HG03135 (cell line): ENCODE results near the gene ABCB11.

Source experiments
- ATAC-seq: cut with Tn5 transposase; IDR thresholded peaks from one replicate; pipeline ENCODE4 v1.9.1; 2021; ENCODE audit warnings: mild to moderate bottlenecking, moderate library complexity; ENCODE audit not compliant: unreplicated experiment

Gene ABCB11

DNA sequence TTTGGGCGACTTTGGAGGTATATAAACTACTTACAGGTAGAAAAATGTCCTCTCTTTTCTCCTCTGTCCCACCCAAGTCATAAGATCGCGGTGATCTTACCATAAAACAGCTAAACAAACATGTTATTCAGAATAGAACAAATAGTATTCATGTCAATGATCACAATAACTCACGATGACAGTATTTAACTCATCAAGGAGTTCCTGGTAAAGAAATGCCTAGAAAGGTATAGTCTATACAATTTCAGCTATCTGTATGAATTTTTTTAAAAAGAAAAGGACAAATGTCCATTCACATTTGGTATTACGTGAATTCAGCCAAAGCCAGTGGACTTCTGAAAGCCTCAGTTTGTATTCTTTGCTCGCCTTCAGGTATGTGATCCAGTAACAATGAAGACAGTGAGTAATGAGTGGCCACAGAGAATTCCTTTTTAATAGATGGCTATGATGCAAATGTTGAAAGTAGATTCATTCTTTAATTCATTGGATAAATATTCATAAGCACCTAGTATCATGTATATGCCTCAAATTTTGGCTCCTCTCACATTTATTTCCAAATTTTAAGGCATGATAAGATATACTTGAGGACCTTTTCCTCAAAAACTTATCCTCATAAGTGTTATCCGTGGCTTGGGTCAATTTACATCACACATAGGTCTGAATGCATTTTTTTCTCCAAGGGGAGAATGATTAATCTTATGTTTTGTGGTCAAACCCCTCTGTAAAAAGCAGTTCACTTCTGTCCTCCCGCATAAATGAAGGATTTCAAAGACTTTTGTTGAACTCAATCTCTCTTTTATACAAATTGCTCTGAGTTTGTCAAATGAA, 20.3 kb downstream of the ABCB11 start:
- ATAC-seq: no peak

DNA sequence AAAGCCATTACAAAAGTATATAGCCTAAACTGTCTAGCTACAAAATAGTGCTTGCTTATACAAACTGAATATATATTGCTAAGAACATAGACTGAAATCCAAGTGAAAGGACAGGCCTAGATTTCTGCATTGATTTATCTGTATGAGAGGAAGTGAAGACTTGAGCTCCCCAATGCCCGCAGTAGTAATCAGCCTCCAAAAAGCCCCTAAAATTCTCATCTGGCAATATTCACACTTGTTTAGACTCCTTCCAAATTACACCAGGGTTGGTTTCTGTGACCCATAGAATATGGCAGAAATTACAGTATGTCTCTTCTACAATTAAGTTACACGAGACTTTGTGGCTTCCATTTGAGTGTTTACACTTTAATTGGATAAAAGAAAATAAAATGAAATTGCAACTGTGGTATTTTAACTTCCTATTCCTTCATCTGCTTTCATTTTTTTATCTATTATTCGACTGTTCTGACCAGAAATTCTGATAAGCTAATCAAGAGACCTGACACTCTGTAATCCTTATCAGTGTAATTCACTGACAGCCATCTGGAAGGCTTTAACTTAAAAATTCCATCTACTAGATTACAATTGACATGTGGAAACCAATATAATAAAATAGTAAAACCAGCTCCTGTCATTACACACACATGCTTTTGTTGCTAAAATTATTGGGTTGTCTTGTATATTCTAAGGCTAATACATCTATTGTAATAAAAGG, 21.1 kb downstream of the ABCB11 start:
- no peak for ATAC-seq

- no peak for ATAC-seq
These were observed 23.2 kb downstream of the ABCB11 start for GRCh38 chr2:169007941-169008340.

DNA sequence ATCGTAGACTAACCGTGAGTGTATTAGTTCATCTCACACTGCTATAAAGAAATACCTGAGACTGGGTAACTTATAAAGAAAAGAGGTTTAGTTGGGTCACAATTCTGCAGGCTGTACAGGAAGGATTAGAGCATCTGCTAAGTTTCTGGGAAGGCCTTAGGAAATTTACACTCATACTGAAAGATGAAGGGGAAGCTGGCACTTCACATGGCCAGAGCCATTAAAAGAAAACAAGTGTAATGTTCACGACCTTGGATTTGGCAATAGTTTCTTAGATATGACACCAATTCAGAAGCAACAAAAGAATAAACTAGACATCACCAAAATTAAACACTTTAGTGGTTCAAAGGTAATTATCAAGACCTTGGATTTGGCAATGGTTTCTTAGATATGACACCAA, 23.8 kb downstream of the ABCB11 start:
- ATAC-seq: no peak

GRCh38 chr2:169006665-169007064, 24.5 kb downstream of the ABCB11 start:
- ATAC-seq: no peak

DNA sequence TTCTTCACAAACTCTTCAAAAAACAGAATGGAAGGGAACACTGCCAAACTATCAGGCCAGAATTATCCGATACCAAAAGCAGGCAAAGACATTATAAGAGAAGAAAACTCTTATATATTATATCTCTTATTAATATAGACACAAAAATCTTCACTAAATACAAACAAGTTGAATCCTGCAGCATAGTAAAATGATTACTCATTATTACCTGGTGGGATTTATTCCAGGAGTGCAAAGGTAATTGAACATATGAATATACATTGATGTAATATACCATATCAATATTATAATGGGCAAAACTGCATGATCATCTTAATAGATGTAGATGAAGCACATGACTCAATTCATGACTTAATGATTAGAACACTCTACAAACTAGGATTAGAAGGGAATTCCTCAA, 25.1 kb downstream of the ABCB11 start:
- no peak for ATAC-seq

GRCh38 chr2:169005080-169005598, 26.0 kb downstream of the ABCB11 start:
- no peak for ATAC-seq

DNA sequence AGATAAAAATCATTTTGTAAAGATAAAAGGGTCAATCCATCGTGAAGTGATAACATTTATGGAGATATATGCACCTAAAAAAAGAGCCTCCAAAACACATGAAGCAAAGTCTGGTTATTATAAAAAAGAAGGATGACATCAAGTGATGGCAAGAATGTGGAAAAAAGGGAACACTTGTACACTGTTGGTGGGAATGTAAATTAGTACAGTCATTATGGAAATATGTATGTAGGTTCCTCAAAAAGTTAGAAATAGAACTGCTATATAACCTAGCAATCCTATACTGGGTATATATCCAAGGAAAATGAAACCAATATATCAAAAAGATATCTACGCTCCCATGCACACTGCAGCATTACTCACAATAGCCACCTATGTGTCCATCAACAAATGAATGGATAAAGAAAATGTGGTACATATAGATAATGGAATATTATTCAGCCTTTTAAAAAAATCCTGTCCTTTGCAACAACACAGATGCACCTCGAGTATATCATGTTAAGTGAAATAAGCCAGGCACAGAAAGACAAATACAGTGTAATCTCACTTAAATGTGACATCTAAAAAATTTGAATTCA, 28.9 kb downstream of the ABCB11 start:
- no peak for ATAC-seq

- ATAC-seq: no peak
These were observed 29.9 kb downstream of the ABCB11 start for GRCh38 chr2:169001116-169001815.

GRCh38 chr2:168999668-169000213, 31.4 kb downstream of the ABCB11 start:
- ATAC-seq: no peak

DNA sequence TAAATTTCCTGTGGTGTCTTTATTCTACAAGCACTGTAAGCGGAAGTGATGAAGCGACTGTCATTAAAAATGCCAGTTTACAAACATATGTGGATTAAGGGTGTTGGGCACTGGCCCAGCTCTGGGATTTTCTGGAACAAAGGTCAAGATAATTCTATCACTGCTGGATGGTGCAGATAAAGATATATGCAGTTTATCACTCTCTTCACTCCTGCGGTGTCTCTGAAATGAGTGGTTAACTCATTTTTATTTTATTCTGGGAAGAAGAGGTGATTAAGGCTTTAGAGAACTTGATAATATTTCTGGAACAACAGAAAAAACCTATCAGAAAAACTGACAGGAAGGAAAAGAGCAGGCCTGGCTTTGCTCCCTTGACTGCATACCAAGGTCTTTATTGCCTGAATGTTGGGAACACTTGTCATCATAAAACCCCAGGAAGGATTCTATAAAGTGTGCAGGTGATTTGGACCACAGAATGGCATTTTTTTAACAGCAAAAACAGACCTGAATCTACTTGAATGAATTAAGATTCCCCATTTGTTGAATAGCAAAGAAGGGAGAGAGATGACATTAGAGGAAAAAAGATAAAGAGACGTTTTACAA, 32.4 kb downstream of the ABCB11 start:
- no peak for ATAC-seq

DNA sequence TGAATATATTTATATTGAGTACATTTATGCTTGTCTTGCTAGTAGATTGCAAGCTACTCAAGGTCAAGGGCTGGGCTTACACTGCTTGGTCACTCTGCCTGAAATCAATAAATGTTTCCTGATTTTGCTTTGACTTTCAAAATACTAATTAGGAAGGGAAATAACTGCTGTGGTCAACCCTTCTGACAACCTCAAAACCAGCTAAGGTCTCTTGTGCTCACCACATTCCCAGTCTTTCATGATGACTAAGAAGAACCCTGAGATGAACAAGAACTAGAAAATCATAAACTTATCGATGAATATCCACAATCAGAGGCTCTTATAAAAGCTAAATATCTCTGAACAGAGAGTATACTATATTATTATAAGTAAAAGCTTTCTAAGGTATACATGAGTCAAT, 33.3 kb downstream of the ABCB11 start:
- no peak for ATAC-seq

GRCh38 chr2:168997118-168997521, 34.0 kb downstream of the ABCB11 start:
- no peak for ATAC-seq

- ATAC-seq: no peak
These were observed 35.4 kb downstream of the ABCB11 start for GRCh38 chr2:168995744-168996143.

- no peak for ATAC-seq
These were observed 37.6 kb downstream of the ABCB11 start for GRCh38 chr2:168993538-168993937.

DNA sequence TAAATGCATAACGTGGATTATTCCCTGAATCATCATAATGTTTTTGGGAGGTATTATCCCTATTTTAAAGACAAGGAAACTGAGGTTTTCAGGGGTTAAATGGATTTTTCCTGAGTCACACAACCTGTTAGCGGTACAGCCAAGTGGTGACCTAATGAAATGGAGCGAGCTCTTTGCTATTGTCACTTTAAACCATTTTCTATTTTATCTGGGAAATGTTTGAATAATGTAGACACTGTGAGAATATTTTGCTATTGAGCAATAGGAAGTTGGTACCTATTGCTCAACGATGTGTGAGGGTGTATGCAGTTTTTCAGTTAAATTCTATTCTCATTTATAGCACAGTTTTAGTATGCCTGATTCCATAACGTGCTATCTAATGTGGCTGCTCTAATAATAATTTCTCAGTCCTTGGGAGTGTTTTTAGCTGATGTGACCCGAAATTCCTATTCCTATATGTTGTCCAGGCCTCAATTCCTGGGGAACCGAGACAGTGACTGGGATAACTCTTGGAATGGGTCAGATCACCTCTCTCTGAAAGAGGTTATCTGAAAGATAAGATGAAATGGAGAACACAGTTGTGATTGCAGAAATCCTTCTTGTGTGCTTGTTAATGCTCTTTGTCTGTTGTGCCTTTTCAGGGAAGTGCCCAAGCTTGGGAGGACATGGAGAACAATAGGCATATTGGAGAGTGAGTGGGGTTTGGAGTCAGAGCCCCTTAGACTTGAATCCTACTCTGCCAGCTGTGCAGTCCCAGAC, 38.4 kb downstream of the ABCB11 start:
- ATAC-seq: no peak

DNA sequence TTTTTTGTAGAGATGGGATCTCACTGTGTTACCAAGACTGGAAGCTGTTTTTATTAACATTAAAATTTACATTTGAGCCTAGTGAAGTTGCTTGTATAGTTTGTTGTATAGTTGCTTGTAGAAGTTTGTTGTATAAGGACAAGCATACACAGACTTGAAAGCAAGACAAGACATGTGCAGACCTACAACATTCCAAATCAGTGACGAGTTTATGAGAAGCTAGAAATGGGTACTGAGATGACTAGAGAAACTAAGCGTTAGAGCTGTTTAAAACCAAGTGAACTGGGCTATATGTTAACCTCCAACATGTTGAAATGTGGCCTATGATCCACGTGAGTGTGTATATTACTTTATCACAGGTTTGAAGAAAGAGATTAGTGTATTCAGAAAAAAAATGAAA, 39.1 kb downstream of the ABCB11 start:
- no peak for ATAC-seq

DNA sequence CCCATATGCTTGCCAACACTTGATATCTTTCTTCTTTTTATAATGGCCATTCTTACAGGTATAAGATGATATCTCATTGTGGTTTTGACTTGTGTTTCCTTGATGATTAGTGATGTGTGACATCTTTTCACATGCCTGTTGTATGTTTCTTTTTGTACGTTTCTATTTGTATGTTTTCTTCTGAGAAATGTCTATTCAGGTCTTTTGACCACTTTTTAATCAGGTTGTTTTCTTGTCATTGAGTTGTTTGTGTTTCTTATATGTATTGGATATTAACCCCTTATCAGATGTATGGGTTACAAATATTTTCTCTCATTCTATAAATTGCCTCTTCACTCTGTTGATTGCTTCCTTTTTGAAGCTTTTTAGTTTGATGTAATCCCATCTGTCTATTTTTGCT, 42.4 kb downstream of the ABCB11 start:
- ATAC-seq: no peak

GRCh38 chr2:168986398-168986943, 44.7 kb downstream of the ABCB11 start:
- ATAC-seq: no peak
